GM21360 (cell line): ENCODE data around the gene CLEC7A.

Source experiments
- ATAC-seq: cut with Tn5 transposase; IDR thresholded peaks from one replicate; pipeline ENCODE4 v1.9.1; 2021; ENCODE audit warnings: mild to moderate bottlenecking, moderate library complexity; ENCODE audit not compliant: unreplicated experiment

Gene CLEC7A

GRCh38 chr12:10142976-10143589, 13.1 kb upstream of the CLEC7A start:
- no peak for ATAC-seq

DNA sequence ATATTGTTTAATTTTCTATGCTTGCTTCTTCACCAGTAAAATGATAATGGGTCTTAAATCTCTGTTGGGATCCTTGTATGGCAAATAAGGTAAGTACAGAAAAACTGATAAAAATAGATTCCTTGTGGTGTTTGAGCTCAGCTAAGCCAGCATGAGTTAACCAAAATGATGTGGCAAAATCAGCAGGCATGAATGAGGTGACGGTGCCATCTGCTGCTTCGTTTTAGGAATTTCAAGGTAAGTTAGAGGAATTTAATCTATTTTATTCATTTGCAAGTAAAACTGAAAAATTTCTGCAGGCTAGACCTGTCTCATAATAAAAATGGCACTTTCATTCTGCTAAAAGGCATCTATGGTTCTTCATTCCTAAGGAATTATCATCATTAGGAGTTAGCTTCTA, 10.0 kb upstream of the CLEC7A start:
- ATAC-seq: no peak

GRCh38 chr12:10136637-10137205, 6.7 kb upstream of the CLEC7A start:
- no peak for ATAC-seq

DNA sequence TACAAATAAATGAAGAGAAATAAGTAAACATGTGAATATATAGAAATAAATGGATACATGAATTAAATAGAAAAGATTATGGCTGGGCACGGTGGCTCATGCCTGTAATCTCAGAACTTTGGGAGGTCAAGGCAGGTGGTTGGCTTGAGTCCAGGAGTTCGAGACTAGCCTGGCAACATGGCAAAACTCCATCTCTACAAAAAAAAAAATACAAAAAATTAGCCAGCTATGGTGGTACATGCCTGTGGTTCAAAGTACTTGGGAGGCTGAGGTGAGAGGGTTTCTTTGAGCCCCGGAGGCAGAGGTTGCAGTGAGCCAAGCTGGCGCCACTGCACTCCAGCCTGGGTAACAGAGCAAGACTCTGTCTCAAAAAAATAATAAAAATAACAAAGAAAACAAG, 5.1 kb upstream of the CLEC7A start:
- ATAC-seq: no peak

DNA sequence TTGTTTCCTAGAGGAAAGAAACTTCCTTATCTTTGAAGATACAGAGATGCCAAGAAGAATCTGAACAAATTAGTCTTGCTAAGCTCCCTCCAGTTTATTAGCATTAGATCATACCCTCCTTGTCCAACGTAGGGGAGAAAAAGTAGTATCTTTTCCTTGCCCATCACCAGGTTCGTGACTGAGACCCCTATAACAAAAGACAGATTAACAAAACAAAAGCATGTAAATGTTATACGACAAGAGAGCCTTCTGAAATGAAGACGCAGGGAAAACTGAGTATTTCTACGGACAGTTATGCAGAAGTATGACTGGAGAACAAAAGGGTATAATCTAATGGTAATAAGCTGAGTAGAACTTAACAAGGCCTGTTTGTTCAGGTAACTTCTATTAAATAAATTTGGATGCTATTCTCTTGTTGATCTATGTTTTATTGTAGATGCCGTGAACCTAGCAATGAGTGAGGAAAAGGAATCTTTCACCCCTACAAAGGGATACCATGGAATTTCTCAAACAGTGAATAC, 2.9 kb upstream of the CLEC7A start:
- ATAC-seq: no peak

GRCh38 chr12:10131111-10131690, 1.2 kb upstream of the CLEC7A start:
- no peak for ATAC-seq

- no peak for ATAC-seq
These were observed 1.3 kb downstream of the CLEC7A start for GRCh38 chr12:10128687-10129086.

GRCh38 chr12:10126413-10126812, 3.6 kb downstream of the CLEC7A start:
- no peak for ATAC-seq

GRCh38 chr12:10122689-10123088, 7.3 kb downstream of the CLEC7A start:
- no peak for ATAC-seq

GRCh38 chr12:10121278-10121677, 8.7 kb downstream of the CLEC7A start:
- no peak for ATAC-seq

GRCh38 chr12:10119066-10119465, 10.9 kb downstream of the CLEC7A start:
- ATAC-seq: no peak

DNA sequence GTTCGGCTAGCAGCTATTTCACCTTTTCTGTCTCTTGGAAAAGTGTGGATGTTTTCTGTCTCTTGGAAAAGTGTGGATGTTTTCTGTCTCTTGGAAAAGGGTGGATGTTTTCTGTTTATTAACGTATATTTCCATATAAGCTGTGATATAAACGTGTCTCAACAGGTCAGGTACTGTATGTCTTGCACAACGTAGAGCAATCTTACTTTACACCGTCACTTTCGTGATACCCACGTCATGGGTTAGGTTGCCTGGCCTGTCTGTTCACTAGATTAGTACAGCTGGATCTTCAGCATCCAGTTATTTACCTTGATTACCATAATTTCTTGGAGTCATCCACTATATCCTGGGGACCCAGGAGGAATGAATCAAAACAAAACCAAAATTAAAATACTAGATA, 14.1 kb downstream of the CLEC7A start:
- ATAC-seq: no peak

- ATAC-seq: no peak
These were observed 14.7 kb downstream of the CLEC7A start for GRCh38 chr12:10115311-10115710.

GRCh38 chr12:10113920-10114319, 16.1 kb downstream of the CLEC7A start:
- no peak for ATAC-seq

DNA sequence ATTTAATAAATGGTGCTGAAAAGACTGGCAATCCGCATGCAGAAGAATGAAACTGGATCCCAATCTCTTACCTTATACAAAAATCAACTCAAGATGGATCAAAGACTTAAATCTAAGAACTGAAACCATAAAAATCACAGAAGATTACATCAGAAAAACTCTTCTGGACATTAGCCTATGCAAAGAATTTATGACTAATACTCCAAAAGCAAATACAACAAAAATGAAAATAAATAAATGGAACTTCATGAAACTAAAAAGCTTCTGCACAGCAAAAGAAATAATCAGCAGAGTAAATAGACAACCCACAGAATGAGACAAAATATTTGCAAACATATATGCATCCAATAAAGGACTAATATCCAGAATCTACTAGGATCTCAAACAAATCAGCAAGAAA, 16.9 kb downstream of the CLEC7A start:
- no peak for ATAC-seq

GRCh38 chr12:10111451-10111850, 18.5 kb downstream of the CLEC7A start:
- no peak for ATAC-seq

- no peak for ATAC-seq
These were observed 19.6 kb downstream of the CLEC7A start for GRCh38 chr12:10110256-10110844.

- no peak for ATAC-seq
These were observed 27.7 kb downstream of the CLEC7A start for GRCh38 chr12:10102322-10102721.

DNA sequence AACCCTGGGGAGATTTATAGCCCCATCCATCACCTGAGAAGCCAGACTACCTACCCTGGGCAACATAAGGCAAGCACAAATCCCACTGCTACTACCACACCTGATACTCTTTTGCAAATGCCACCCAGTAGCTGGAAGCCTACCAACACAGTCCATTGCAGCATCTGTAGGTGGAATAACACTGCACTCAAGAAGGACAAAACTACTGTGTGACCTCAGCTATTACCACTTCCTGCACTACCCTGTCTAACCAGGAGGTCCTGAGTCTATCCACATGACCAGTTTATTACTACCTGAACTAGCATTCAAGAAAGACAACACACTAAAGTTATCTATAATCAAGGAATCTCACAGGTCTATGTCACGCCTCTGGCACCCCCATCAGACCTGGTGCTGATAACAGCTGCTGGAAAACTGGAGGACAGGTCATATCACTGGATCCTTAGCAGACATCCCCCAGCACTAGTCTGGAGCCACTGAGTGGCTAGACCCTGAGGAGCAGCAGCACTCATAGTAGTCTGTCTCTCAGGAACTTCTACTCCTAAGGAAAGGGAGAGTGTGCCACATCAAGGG, 28.3 kb downstream of the CLEC7A start:
- no peak for ATAC-seq

GRCh38 chr12:10101042-10101579, 28.9 kb downstream of the CLEC7A start:
- no peak for ATAC-seq

DNA sequence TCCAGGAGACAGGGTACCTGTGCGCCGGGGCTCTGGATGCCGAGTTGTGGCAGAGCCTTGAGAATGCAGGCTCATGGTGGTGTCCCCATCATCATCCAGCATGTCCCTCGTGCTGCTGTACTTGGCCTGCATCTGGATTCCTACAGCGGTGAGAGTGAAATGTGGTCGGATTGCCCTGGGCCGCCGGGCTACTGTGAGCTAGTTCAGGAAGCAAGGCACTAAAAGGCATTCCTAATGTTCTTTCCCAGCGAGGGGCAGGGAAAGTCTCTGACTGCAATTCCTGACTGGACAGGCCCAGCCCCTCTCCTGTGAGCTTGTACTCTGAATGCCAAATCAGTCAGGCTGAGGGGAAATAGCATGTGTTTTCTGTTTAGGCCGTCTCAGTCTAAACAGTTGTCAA, 31.2 kb downstream of the CLEC7A start, which contains the start of gene CLEC1A:
Gene CLEC1A (minus strand): TSS at position 195 of the 400 bp plus-strand sequence. CDS start 63 bp downstream, at position 132.
- no peak for ATAC-seq
